Kidney glomerular epithelial cell (primary cell): ENCODE measurements around the gene SKA3.
"Not testable (repeated sequence)": the region's sequence is repeated elsewhere in the genome, so short reads cannot be mapped to it uniquely, and the experiment has no call there.

Experiments
- DNase-seq: peaks from one replicate; lab custom pipeline; 2025; lab: John Stamatoyannopoulos, UW

The SKA3 gene

GRCh38 chr13:21176215-21176981 is at the start of gene SKA3, which contains the start of gene MRPL57:
Gene SKA3, minus strand, starts transcription at chr13:21176552. Its CDS starts 75 bp downstream, at chr13:21176477.
Gene MRPL57, plus strand, starts transcription at chr13:21176658. Its CDS starts 259 bp downstream, at chr13:21176917.
- peak; percentile 93 for DNase-seq

DNA sequence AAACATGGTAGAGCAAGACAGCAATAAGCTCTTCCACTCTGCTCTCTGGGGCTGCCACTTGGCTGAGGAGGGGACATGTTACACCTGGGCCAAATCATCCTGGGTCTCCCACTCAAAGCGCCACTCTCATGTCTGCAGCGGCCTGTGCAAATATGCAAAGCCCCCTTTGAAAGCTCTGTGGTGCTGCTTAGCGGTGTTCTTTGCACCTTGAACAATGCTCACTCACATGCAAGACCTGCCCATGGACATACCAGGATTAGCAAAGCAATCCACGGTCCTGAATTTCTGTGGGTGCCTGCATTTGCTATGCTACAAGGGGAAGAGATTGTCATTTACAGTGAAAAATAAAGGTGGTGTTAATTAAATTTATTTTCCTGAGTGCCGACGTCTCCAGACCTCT is 48.7 kb upstream of the SKA3 start:
- no peak for DNase-seq

DNA sequence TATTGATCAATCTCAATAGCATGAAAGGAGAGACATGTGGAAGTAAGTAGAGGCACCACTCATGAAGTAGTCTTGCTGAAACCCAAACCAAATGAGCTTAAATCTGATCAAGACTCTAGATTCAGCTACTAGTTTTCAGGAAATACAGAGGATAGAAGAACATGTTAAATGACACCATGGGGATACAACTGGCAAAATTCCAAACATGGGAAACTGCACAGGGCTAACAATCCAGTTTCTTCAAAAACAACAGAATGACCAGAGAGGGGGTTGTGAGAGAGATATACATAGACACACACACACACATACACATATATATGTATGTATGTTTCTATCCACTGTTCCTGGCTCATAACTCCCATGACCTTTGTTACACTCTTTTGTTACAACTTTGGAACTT is 44.9 kb upstream of the SKA3 start:
- no peak for DNase-seq

DNA sequence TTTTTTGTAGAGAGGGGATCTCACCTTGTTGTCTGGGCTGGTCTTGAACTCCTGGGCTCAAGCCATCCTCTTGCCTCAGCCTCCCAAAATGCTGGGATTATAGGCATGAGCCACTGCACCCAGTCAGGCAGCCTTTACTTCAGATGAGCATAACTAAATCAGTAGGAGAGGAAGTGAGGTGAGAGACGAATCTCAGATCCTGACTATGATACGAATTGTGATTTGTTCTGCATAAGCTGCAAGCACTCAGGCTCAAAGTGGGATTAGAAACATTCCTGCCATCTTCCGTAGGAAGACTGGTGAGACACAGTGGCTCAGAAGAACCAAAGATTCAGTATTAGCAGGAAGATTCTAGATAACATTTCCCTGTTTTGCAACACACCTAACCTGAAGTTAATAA is 43.4 kb upstream of the SKA3 start:
- DNase-seq: not testable (repeated sequence)

GRCh38 chr13:21219036-21219381 is 42.7 kb upstream of the SKA3 start:
- no peak for DNase-seq

- DNase-seq: no peak
Measured at GRCh38 chr13:21218351-21219035, 42.1 kb upstream of the SKA3 start.

DNA sequence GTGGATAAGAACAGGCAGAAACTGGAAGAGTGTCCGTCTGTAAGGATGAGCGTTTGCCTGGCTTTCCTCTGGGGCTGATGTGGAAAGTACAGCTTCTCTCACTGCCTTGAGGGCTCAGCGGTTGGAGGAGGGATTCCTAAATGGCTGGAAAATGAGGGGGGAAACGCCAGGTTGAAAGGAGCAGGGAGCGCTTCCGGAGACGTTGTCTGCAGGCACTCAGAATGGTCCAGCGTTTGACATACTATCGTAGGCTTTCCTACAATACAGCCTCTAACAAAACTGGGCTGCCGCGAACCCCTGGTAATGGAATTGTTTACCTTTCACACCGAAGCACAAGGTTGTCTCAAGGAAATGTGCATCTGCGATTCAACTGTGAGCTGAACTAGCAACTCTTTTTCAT is 40.0 kb upstream of the SKA3 start:
- DNase-seq: no peak

- DNase-seq: not testable (repeated sequence)
Measured at GRCh38 chr13:21215419-21215818, 39.1 kb upstream of the SKA3 start.

DNA sequence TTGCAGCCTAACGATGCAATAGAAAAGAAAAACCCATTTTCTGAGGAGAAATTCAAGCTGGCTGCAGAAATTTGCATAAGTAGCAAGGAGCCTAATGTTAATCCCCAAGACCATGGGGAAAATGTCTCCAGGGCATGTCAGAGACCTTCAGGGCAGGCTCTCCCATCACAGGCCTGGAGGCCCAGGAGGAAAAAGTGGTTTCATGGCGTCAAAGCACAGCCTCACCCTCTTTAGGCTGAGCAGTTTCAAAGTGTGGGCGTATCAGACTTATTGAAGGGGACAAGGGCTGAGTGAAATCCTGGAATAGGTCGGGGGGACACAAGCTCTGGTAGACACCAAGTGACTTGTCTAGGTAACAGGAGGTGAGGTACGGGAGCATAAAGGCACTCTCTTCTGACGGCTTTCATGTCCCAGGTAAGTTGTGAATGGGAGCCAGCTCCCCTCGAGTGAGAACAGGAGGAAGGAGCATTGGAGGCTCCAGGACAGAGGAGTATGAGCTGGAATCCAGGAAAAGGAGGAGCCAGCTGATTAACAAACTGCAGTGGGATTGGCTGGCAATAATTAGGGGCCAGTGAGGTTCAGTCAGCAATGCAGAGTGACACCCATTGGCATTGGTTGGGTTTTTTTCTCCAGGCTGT is 35.9 kb upstream of the SKA3 start:
- no peak for DNase-seq

GRCh38 chr13:21208652-21209154 is 32.4 kb upstream of the SKA3 start:
- no peak for DNase-seq

DNA sequence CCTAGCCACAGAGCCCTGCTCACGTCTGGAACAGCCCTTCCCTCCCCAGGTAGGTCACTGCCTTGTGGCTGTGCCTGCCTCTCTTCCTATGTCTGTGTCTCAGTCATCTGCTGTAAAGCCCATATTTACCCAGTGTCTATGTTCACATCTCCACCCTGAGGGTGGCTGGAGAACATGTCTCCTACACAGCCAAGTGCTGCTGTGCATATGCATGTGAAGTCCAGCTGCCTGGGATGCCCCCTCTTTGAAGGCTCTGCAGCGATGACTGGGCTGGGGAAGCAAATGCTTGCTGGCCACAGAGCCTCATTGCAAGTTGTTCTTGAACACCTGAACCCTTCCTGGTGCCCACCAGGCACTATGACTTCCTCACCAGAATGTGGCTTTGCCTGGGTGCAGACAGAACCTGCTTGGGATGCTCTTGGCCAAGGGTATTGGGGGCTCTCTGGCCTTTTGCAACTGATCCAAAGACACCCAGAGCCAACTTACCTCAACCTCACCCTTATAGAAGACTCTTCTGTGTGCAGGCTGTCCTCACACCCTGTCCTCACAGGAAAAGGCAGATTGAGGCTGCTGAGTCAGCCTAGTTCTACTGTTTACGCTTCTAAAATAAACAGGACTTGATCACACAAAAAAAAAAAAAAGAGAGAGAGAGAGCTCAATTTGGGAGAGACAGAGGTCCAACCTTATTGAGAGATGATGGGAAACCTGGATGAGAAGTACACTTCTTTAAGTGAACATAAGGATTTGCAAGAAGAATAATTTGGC is 26.6 kb upstream of the SKA3 start:
- no peak for DNase-seq

DNA sequence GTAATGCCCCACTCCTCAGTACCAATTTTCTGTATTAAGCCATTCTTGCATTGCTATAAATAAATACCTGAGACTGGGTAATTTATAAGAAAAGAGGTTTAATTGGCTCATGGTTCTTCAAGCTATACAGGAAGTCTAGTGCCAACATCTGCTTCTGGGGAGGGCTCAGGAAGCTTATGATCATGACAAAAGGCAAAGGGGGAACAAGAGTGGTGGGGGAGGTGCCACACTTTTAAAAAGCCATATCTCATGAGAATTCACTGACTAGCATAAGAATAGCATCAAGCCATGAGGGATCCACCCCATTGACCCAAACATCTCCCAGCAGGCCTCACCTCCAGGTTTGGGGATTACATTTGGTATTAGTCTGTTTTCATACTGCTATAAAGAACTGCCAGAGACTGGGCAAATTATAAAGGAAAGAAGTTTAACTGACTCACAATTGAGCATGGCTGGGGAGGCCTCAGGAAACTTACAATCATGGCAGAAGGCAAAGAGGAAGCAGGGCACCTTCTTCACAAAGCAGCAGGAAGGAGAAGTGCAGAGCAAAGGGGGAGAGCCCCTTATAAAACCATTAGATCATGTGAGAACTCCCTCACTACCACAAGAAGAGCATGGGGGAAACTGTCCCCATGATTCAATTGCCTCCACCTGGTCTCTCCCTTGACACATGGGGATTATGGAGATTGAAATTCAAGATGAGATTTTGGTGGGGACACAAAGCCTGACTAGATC is 25.3 kb upstream of the SKA3 start:
- not testable (repeated sequence) for DNase-seq

DNA sequence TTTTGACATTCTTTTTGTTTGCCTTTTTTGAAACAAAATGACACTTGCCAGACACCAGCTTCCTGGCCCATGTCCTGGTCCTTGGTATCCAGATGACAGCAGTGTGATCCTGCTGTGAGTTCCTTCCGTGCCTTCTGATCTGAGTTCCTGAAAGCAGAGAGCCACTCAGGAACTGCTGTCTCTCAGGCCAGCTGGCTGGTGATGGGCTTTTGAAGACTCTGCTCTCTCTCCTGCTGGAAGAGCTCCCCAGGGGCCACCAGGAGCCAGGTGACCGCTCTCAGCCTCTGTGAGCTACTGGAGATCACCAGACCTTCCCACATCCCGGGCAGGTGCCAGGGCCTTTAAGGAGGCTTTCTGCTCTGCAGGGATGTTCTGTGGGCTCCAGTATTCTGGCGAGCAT is 22.0 kb upstream of the SKA3 start:
- DNase-seq: not testable (repeated sequence)

GRCh38 chr13:21197606-21198225 is 21.4 kb upstream of the SKA3 start:
- not testable (repeated sequence) for DNase-seq

- DNase-seq: not testable (repeated sequence)
Measured at GRCh38 chr13:21194756-21195155, 18.4 kb upstream of the SKA3 start.

DNA sequence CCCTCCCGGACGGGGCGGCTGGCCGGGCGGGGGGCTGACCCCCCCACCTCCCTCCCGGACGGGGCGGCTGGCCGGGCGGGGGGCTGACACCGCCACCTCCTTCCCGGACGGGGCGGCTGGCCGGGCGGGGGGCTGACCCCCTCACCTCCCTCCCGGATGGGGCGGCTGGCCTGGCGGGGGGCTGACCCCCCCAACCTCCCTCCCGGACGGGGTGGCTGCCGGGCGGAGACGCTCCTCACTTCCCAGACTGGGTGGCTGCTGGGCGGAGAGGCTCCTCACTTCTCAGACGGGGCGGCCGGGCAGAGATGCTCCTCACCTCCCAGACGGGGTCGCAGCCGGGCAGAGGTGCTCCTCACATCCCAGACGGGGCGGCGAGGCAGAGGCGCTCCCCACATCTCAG is 10.1 kb upstream of the SKA3 start:
- DNase-seq: not testable (repeated sequence)

- no peak for DNase-seq
Measured at GRCh38 chr13:21181671-21182070, 5.3 kb upstream of the SKA3 start.

- DNase-seq: no peak
Measured at GRCh38 chr13:21176982-21177284, 581 bp upstream of the SKA3 start.

DNA sequence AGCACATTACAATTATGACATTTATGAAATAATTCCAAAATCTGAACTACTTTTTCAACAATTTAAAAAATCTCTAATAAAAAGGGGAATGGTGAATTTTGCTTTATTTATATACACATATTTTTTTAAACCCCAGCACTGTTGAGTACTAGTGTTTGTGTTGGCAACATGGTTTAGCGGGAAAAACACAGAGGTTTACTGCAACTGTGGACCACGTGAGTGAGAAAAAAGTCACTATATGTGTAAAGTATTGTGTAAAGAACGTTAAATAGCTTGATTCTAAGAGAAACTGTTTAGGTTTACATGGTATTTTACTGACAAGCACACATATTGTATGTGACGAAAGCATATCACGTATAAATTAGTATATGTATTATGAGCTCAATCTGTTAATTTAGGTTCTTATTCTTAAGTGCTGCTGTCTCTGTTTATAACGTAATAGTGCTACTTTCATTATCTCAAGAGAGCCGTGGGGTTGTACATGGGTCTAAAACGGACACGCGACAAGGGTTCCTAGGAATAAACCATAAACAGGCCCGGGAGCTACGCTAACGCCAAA is 617 bp downstream of the SKA3 start:
- DNase-seq: peak; percentile 58

DNA sequence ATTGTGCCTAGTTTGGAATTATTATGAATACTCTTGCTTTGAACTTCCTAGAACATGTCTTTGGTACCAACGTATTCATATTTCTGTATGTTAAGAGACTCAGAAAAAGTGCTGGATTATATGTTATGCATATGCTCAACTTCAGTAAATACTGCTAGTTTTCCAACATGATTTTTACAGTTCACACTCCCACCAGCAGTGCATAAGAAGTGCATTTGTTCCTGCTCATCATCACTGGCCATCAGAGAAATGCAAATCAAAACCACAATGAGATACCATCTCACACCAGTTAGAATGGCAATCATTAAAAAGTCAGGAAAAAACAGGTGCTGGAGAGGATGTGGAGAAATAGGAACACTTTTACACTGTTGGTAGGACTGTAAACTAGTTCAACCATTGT is 2.6 kb downstream of the SKA3 start:
- DNase-seq: not testable (repeated sequence)

GRCh38 chr13:21171420-21171819 is 4.9 kb downstream of the SKA3 start:
- DNase-seq: no peak
